ENCODE data around the gene TASOR2. TPM values are rescaled to one million over a fixed set of nuclear protein-coding genes. Genes with fewer than 3 reads are reported as not detected.

TASOR2 gene
- total RNA-seq, 1 experiment from 2014 or later: 80.3 TPM

GRCh38 chr10:5638494-5638893 is 46.1 kb upstream of the TASOR2 start:
- intact Hi-C loops (cut with micrococcal nuclease): no loop called here
- H3K4me1 ChIP-seq (ENCODE audit: control insufficient read depth in 1 of 2, insufficient read depth in 2 of 2, low read length in 2 of 2): no peaks in the 10 kb centered on the region
- TF ChIP-seq EZH2 (IDR thresholded peaks at IDR 0.05) (no peak), YY1 (IDR thresholded peaks at IDR 0.05; ENCODE audit: extremely low read depth, insufficient replicate concordance, low read depth, low read length) (no peak), REST (IDR thresholded peaks at IDR 0.05; ENCODE audit: low read depth) (no peak), CBX3 (IDR thresholded peaks at IDR 0.05; ENCODE audit: low read depth) (no peak), CEBPB (IDR thresholded peaks at IDR 0.05; ENCODE audit: low read depth) (no peak), JUND (IDR thresholded peaks at IDR 0.05) (no peak), RAD21 (IDR thresholded peaks at IDR 0.05; ENCODE audit: low read depth) (no peak), EGR1 (IDR thresholded peaks at IDR 0.05; ENCODE audit: low read depth) (no peak)
- H3K79me2 ChIP-seq (ENCODE audit: insufficient read depth, low read length): no peaks in the 10 kb centered on the region
- no peaks in the 10 kb centered on the region for H3K9me3 ChIP-seq (ENCODE audit: control insufficient read depth in 1 of 2, insufficient read depth in 1 of 2, low read depth in 1 of 2, low read length in 2 of 2)
- peaks cover 0 to 4% of the 10 kb centered on the region in 2 experiments; a peak in 2 of 4 replicates for H3K36me3 ChIP-seq (ENCODE audit: control insufficient read depth in 1 of 2, insufficient read depth in 2 of 2, low read length in 2 of 2)
- H2AFZ ChIP-seq (ENCODE audit: low read depth, low read length, poor library complexity, severe bottlenecking): no peak overlapping the region
- ChIA-PET RAD21 (ENCODE audit: low non-redundant PET in 1 of 2, low total read pairs in 2 of 2, uncharacterized antibody in 2 of 2, unreplicated experiment in 2 of 2) (no interaction called here), CTCF (no interaction called here), POLR2A (no interaction called here)
- ATAC-seq (no peak), DNase-seq (ENCODE audit: low read depth, low spot score) (no peak)
- no TSS peak for BruUV-seq (replicated peaks)
- no peaks in the 10 kb centered on the region for H4K20me1 ChIP-seq (ENCODE audit: insufficient read depth)
- no peaks in the 10 kb centered on the region for H3K27me3 ChIP-seq (ENCODE audit: insufficient read depth, low read length)
- H3K9ac ChIP-seq (ENCODE audit: low read length): no peak overlapping the region
- no peaks in the 10 kb centered on the region for H3K9me2 ChIP-seq (ENCODE audit: insufficient read depth)
- no peak overlapping the region for H3K27ac ChIP-seq (ENCODE audit: low read depth, low read length)
- H3K4me3 ChIP-seq (replicated peaks in 1 of 2; ENCODE audit: low read depth in 1 of 2, low read length in 2 of 2): no peak overlapping the region
- H3K4me2 ChIP-seq (ENCODE audit: low read length): no peak overlapping the region

- ATAC-seq (no peak), DNase-seq (ENCODE audit: low read depth, low spot score) (no peak)
- RAD21 ChIA-PET (ENCODE audit: low non-redundant PET in 1 of 2, low total read pairs in 2 of 2, uncharacterized antibody in 2 of 2, unreplicated experiment in 2 of 2): no interaction called here
- intact Hi-C loops (cut with micrococcal nuclease): no loop called here
- Histone ChIP-seq H3K27ac (ENCODE audit: low read depth, low read length) (no peak overlapping the region), H3K27me3 (ENCODE audit: insufficient read depth, low read length) (no peaks in the 10 kb centered on the region), H3K4me2 (ENCODE audit: low read length) (no peak overlapping the region), H3K9me3 (ENCODE audit: control insufficient read depth in 1 of 2, insufficient read depth in 1 of 2, low read depth in 1 of 2, low read length in 2 of 2) (no peaks in the 10 kb centered on the region), H3K36me3 (ENCODE audit: control insufficient read depth in 1 of 2, insufficient read depth in 2 of 2, low read length in 2 of 2) (peaks cover 0 to 4% of the 10 kb centered on the region in 2 experiments; a peak in 3 of 4 replicates), H3K9me2 (ENCODE audit: insufficient read depth) (no peaks in the 10 kb centered on the region), H4K20me1 (ENCODE audit: insufficient read depth) (no peaks in the 10 kb centered on the region), H3K4me1 (ENCODE audit: control insufficient read depth in 1 of 2, insufficient read depth in 2 of 2, low read length in 2 of 2) (no peaks in the 10 kb centered on the region), H2AFZ (ENCODE audit: low read depth, low read length, poor library complexity, severe bottlenecking) (no peak overlapping the region), H3K79me2 (ENCODE audit: insufficient read depth, low read length) (no peaks in the 10 kb centered on the region), H3K4me3 (replicated peaks in 1 of 2; ENCODE audit: low read depth in 1 of 2, low read length in 2 of 2) (no peak overlapping the region), H3K9ac (ENCODE audit: low read length) (no peak overlapping the region)
- BruUV-seq (replicated peaks): no TSS peak
- CTCF ChIA-PET: no interaction called here
- POLR2A ChIA-PET: no interaction called here
- TF ChIP-seq CEBPB (IDR thresholded peaks at IDR 0.05; ENCODE audit: low read depth) (no peak), EZH2phosphoT487 (IDR thresholded peaks at IDR 0.05; ENCODE audit: borderline replicate concordance) (no peak), SP1 (IDR thresholded peaks at IDR 0.05; ENCODE audit: low read depth) (no peak), TCF7L2 (IDR thresholded peaks at IDR 0.05; ENCODE audit: borderline replicate concordance, extremely low read depth, insufficient read depth, insufficient read length) (no peak), REST (IDR thresholded peaks at IDR 0.05; ENCODE audit: low read depth) (no peak), CTCF (IDR thresholded peaks at IDR 0.05 in 2 of 3, conservative IDR thresholded peaks at IDR 0.05 in 1 of 3; ENCODE audit: borderline replicate concordance in 1 of 3, insufficient read depth in 1 of 3, low read depth in 2 of 3, low read length in 2 of 3) (no peak)
Measured at GRCh38 chr10:5639066-5639465, 45.6 kb upstream of the TASOR2 start.

All from HCT116 (cell line).